Thyroid gland (tissue), 4 donors: ENCODE measurements around the gene APLP2. TPM values are rescaled to one million over a fixed set of nuclear protein-coding genes. Genes with fewer than 3 reads are reported as not detected.
A peak's percentile ranks its signal among the peaks of the same experiment; 100 is the strongest.

Experiments
- DNase-seq, 2 donors: peaks; one replicate each; pipeline ENCODE4 v3.0.0-alpha.2; 2019
- H3K27ac ChIP-seq, 3 donors: fragments of 200-600 bp; sonication (generic); 1 replicate in 2 of 3; 2 replicates in 1 of 3; pipeline ENCODE4 v1.5.1; 2016 to 2019; ENCODE audit warnings: mild to moderate bottlenecking in 1 of 3, moderate library complexity in 1 of 3
- H3K27me3 ChIP-seq: fragments of 200-600 bp; sonication (generic); one replicate; pipeline ENCODE4 v1.5.1; 2019
- H3K36me3 ChIP-seq, 2 donors: fragments of 200-600 bp; sonication (generic); one replicate each; pipeline ENCODE4 v1.5.1; 2016 to 2019
- H3K4me1 ChIP-seq, 2 donors: fragments of 200-600 bp; sonication (generic); one replicate each; pipeline ENCODE4 v1.5.1; 2017 to 2019
- H3K4me3 ChIP-seq, 3 donors: fragments of 200-600 bp; sonication (generic); replicated peaks in 1 of 3; 1 replicate in 2 of 3; 2 replicates in 1 of 3; pipeline ENCODE4 v1.5.1; 2016; ENCODE audit warnings: mild to moderate bottlenecking in 1 of 3
- H3K9me3 ChIP-seq: fragments of 200-600 bp; sonication (generic); one replicate; pipeline ENCODE4 v1.5.1; 2017
- CTCF ChIP-seq, 6 experiments: fragments of 200-600 bp in 3 of 6; fragments of 450-650 bp in 3 of 6; sonication (generic) in 3 of 6; IDR thresholded peaks; one replicate each; pipeline ENCODE4 v1.5.1; 2016 to 2019; ENCODE audit warnings: antibody characterized with exemption in 6 of 6, mild to moderate bottlenecking in 2 of 6, inconsistent platforms in 1 of 6, moderate library complexity in 1 of 6
- POLR2A ChIP-seq, 2 donors: fragments of 450-650 bp; IDR thresholded peaks; one replicate each; pipeline ENCODE4 v1.6.1; 2017; ENCODE audit warnings: antibody characterized with exemption in 2 of 2, mild to moderate bottlenecking in 2 of 2, moderate library complexity in 1 of 2
- WGBS, 2 donors: methylation state at CpG; one replicate each; pipeline ENCODE4 v1.1.5; 2017; 5-methylcytosine and 5-hydroxymethylcytosine counted together
- intact Hi-C: fragments of 100-400 bp; cut with DNase I; formaldehyde crosslinking; loops from one replicate; pipeline ENCODE4 v1.15.1; 2023
- total RNA-seq, 4 donors: library from RNA; depleted of rRNA; stranded (reverse); fragments of >200 nt; gene quantifications; one replicate each; pipeline ENCODE4 v1.2.3, GENCODE V29; 2016

The APLP2 gene
- total RNA-seq, 4 donors from 2014 or later: 782 to 1,078 (median 902) TPM

- Histone ChIP-seq H3K9me3 (no peaks in the 10 kb centered on the region), H3K4me3 (no peak overlapping the region), H3K36me3 (peaks cover 34 to 38% of the 10 kb centered on the region in 2 donors), H3K27me3 (no peaks in the 10 kb centered on the region), H3K27ac (no peak overlapping the region), H3K4me1 (no peaks in the 10 kb centered on the region)
- no peak for DNase-seq
- 94% methylated on average over 9 of the region's 9 CpGs for WGBS, 2 donors
- TF ChIP-seq POLR2A (IDR thresholded peaks at IDR 0.05) (no peak), CTCF (IDR thresholded peaks at IDR 0.05) (no peak)
- intact Hi-C loops: loop anchor here (10.0 kb wide), 1 partner anchor 143 kb away; no protein-coding TSS in a partner anchor
These were observed 68.3 kb downstream of the APLP2 start for GRCh38 chr11:130137999-130138398.

- no peak for DNase-seq
- 91 to 92% methylated on average over 13 of the region's 13 CpGs for WGBS, 2 donors
- TF ChIP-seq CTCF (IDR thresholded peaks at IDR 0.05) (no peak), POLR2A (IDR thresholded peaks at IDR 0.05) (no peak)
- H3K4me1 ChIP-seq: no peaks in the 10 kb centered on the region
- no peaks in the 10 kb centered on the region for H3K9me3 ChIP-seq
- H3K27me3 ChIP-seq: no peaks in the 10 kb centered on the region
- H3K4me3 ChIP-seq: no peak overlapping the region
- H3K27ac ChIP-seq: no peak overlapping the region
- intact Hi-C loops: loop anchor here (10.0 kb wide), 1 partner anchor 145 kb away; no protein-coding TSS in a partner anchor
- peaks cover 40 to 41% of the 10 kb centered on the region in 2 donors for H3K36me3 ChIP-seq
These were observed 69.7 kb downstream of the APLP2 start for GRCh38 chr11:130139401-130139800.

- DNase-seq: no peak
- no peak for TF ChIP-seq POLR2A (IDR thresholded peaks at IDR 0.05)
- no peak for TF ChIP-seq CTCF (IDR thresholded peaks at IDR 0.05)
- Histone ChIP-seq H3K4me3 (no peak overlapping the region), H3K9me3 (no peaks in the 10 kb centered on the region), H3K27ac (no peak overlapping the region), H3K4me1 (peaks cover 17 to 22% of the 10 kb centered on the region in 2 donors), H3K27me3 (no peaks in the 10 kb centered on the region), H3K36me3 (peaks cover 24 to 35% of the 10 kb centered on the region in 2 donors)
- intact Hi-C loops: no loop called here
- 88 to 92% methylated on average over 12 to 19 of the region's 19 CpGs for WGBS, 2 donors
These were observed 72.1 kb downstream of the APLP2 start for GRCh38 chr11:130141561-130142341.

GRCh38 chr11:130144141-130144540 is 74.4 kb downstream of the APLP2 start:
- Histone ChIP-seq H3K36me3 (peaks cover 17 to 28% of the 10 kb centered on the region in 2 donors), H3K4me1 (peaks cover 18 to 23% of the 10 kb centered on the region in 2 donors), H3K27ac (peak overlapping the region in 1 of 3 donors; percentile 61), H3K27me3 (no peaks in the 10 kb centered on the region), H3K9me3 (no peaks in the 10 kb centered on the region), H3K4me3 (no peak overlapping the region)
- intact Hi-C loops: no loop called here
- DNase-seq: no peak
- 76 to 83% methylated on average over 10 of the region's 10 CpGs for WGBS, 2 donors
- TF ChIP-seq CTCF (IDR thresholded peaks at IDR 0.05) (no peak), POLR2A (IDR thresholded peaks at IDR 0.05) (no peak)

- H3K4me3 ChIP-seq: no peak overlapping the region
- H3K9me3 ChIP-seq: no peaks in the 10 kb centered on the region
- DNase-seq: no peak
- 82 to 89% methylated on average over 7 of the region's 7 CpGs for WGBS, 2 donors
- H3K27me3 ChIP-seq: no peaks in the 10 kb centered on the region
- H3K27ac ChIP-seq: peak overlapping the region; percentile 57 to 72 (median 61)
- intact Hi-C loops: no loop called here
- peaks cover 18 to 23% of the 10 kb centered on the region in 2 donors for H3K4me1 ChIP-seq
- no peak for TF ChIP-seq POLR2A (IDR thresholded peaks at IDR 0.05)
- TF ChIP-seq CTCF (IDR thresholded peaks at IDR 0.05): no peak
- peaks cover 17 to 28% of the 10 kb centered on the region in 2 donors for H3K36me3 ChIP-seq
These were observed 75.2 kb downstream of the APLP2 start for GRCh38 chr11:130144861-130145281.
